ENCODE data around the gene TRIM4.

Gene TRIM4

DNA sequence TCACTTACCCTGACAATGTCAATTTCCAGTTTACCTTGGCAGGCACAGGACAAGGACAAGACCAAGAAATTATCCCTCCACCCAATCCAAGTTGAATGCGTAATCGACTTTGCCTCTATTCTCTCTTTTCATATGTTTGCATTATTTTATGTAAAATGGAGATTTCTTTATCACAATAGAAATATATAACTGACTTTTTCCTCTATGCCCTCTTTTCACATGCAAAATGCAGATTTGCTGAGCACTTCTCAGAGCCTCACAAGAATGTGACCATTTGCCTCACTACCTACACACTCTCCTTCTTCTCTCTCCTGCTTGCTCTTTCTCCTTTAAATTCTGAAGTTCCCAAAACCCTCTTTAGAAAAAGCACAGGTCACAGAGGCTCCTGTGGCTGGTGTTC, 76.4 kb downstream of the TRIM4 start:
- no peak for ATAC-seq
- no peak for TF ChIP-seq ZC3H10 (CRISPR knock-in tag; IDR thresholded peaks at IDR 0.05)
- TF ChIP-seq, protein P1, sequence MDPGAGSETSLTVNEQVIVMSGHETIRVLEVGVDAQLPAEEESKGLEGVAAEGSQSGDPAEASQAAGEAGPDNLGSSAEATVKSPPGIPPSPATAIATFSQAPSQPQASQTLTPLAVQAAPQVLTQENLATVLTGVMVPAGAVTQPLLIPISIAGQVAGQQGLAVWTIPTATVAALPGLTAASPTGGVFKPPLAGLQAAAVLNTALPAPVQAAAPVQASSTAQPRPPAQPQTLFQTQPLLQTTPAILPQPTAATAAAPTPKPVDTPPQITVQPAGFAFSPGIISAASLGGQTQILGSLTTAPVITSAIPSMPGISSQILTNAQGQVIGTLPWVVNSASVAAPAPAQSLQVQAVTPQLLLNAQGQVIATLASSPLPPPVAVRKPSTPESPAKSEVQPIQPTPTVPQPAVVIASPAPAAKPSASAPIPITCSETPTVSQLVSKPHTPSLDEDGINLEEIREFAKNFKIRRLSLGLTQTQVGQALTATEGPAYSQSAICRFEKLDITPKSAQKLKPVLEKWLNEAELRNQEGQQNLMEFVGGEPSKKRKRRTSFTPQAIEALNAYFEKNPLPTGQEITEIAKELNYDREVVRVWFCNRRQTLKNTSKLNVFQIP (CRISPR knock-in tag; IDR thresholded peaks at IDR 0.05; ENCODE audit: borderline replicate concordance, low read depth): no peak
- TF ChIP-seq, protein P2, sequence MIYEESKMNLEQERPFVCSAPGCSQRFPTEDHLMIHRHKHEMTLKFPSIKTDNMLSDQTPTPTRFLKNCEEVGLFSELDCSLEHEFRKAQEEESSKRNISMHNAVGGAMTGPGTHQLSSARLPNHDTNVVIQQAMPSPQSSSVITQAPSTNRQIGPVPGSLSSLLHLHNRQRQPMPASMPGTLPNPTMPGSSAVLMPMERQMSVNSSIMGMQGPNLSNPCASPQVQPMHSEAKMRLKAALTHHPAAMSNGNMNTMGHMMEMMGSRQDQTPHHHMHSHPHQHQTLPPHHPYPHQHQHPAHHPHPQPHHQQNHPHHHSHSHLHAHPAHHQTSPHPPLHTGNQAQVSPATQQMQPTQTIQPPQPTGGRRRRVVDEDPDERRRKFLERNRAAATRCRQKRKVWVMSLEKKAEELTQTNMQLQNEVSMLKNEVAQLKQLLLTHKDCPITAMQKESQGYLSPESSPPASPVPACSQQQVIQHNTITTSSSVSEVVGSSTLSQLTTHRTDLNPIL (CRISPR knock-in tag; IDR thresholded peaks at IDR 0.05; ENCODE audit: low read depth): no peak
- no peak for TF ChIP-seq TOX (CRISPR knock-in tag; IDR thresholded peaks at IDR 0.05; ENCODE audit: borderline replicate concordance)
- TF ChIP-seq, protein P3, sequence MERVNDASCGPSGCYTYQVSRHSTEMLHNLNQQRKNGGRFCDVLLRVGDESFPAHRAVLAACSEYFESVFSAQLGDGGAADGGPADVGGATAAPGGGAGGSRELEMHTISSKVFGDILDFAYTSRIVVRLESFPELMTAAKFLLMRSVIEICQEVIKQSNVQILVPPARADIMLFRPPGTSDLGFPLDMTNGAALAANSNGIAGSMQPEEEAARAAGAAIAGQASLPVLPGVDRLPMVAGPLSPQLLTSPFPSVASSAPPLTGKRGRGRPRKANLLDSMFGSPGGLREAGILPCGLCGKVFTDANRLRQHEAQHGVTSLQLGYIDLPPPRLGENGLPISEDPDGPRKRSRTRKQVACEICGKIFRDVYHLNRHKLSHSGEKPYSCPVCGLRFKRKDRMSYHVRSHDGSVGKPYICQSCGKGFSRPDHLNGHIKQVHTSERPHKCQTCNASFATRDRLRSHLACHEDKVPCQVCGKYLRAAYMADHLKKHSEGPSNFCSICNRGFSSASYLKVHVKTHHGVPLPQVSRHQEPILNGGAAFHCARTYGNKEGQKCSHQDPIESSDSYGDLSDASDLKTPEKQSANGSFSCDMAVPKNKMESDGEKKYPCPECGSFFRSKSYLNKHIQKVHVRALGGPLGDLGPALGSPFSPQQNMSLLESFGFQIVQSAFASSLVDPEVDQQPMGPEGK (CRISPR knock-in tag; IDR thresholded peaks at IDR 0.05; ENCODE audit: borderline replicate concordance): no peak
